GM12875 (cell line): ENCODE results near the gene EGFL7.

ENCODE experiments used
- H3K4me3 ChIP-seq: one replicate; pipeline ENCODE4 v1.5.1; 2011; ENCODE audit warnings: low read depth, low read length, control low read depth
- CTCF ChIP-seq: IDR thresholded peaks from 2 replicates; pipeline ENCODE4 v1.5.1; 2011; ENCODE audit warnings: low read depth, mild to moderate bottlenecking, control low read depth, inconsistent platforms, low read length, moderate library complexity, borderline replicate concordance; ENCODE audit not compliant: insufficient read depth

EGFL7 gene

GRCh38 chr9:136694163-136694871 lies 31.6 kb downstream of the EGFL7 start:
- no peak overlapping the region for H3K4me3 ChIP-seq
- peak; percentile 70 for TF ChIP-seq CTCF

GRCh38 chr9:136694872-136695247 lies 32.1 kb downstream of the EGFL7 start:
- TF ChIP-seq CTCF, result no peak
- no peak overlapping the region for H3K4me3 ChIP-seq

GRCh38 chr9:136695435-136695895 lies 32.7 kb downstream of the EGFL7 start:
- no peak for TF ChIP-seq CTCF
- no peak overlapping the region for H3K4me3 ChIP-seq

- no peak overlapping the region for H3K4me3 ChIP-seq
Observed at GRCh38 chr9:136695955-136696354, 33.2 kb downstream of the EGFL7 start.

GRCh38 chr9:136696502-136696901 lies 33.8 kb downstream of the EGFL7 start:
- TF ChIP-seq CTCF, result no peak
- H3K4me3 ChIP-seq, result no peak overlapping the region

More at GRCh38 chr9:136695955-136696354, 33.2 kb downstream of the EGFL7 start:
- no peak for TF ChIP-seq CTCF

GRCh38 chr9:136697146-136697820 lies 34.6 kb downstream of the EGFL7 start:
- no peak overlapping the region for H3K4me3 ChIP-seq

More at GRCh38 chr9:136697146-136697820, 34.6 kb downstream of the EGFL7 start:
- no peak for TF ChIP-seq CTCF
